ENCODE results near the gene CORIN. TPM values are rescaled to one million over a fixed set of nuclear protein-coding genes. Genes with fewer than 3 reads are reported as not detected.

CORIN gene
- polyA plus RNA-seq, 1 donor (not counting 4 experiments of a cell fraction or from before 2014, with no cell fraction given): 0.14 TPM

- Histone ChIP-seq H3K4me3 (ENCODE audit: control insufficient read depth in 2 of 3, extremely low read depth in 1 of 3, insufficient read depth in 2 of 3, low read depth in 1 of 3, low read length in 3 of 3) (no peak overlapping the region), H3K27ac (ENCODE audit: control insufficient read depth, insufficient read depth, low read length) (no peak overlapping the region), H2AFZ (ENCODE audit: control insufficient read depth, low read length) (no peak overlapping the region), H3K9ac (ENCODE audit: control insufficient read depth, extremely low read depth, insufficient read depth, low read length) (no peak overlapping the region), H3K27me3 (ENCODE audit: control insufficient read depth, extremely low read depth, insufficient read depth, low read length) (no peaks in the 10 kb centered on the region), H4K20me1 (ENCODE audit: control insufficient read depth, extremely low read depth, insufficient read depth, low read length) (no peaks in the 10 kb centered on the region), H3K79me2 (ENCODE audit: control insufficient read depth, insufficient read depth, low read length) (no peaks in the 10 kb centered on the region), H3K9me3 (ENCODE audit: control insufficient read depth, low read depth, low read length) (no peaks in the 10 kb centered on the region), H3K4me2 (ENCODE audit: control insufficient read depth, extremely low read depth, insufficient read depth, low read depth, low read length) (no peak overlapping the region), H3K9me1 (ENCODE audit: control insufficient read depth, extremely low read depth, insufficient read depth, low read length) (no peaks in the 10 kb centered on the region), H3K4me1 (ENCODE audit: control insufficient read depth, extremely low read depth, insufficient read depth, low read length) (no peaks in the 10 kb centered on the region), H3K36me3 (ENCODE audit: control insufficient read depth in 2 of 2, extremely low read depth in 1 of 2, insufficient read depth in 2 of 2, low read length in 2 of 2) (no peaks in the 10 kb centered on the region)
- FAIRE-seq: no peak
- dilution Hi-C loops (cut with MboI; ENCODE audit: extremely low pct_ligation_motif_present, low sequenced_read_pairs): no loop called here
- no peak for TF ChIP-seq EZH2 (IDR thresholded peaks at IDR 0.05; ENCODE audit: low read length)
- DNase-seq (ENCODE audit: low read depth, low spot score): no peak
These were observed 216.7 kb downstream of the CORIN start for GRCh38 chr4:47621181-47621580.

GRCh38 chr4:47619691-47620090, 218.2 kb downstream of the CORIN start:
- Histone ChIP-seq H3K9me3 (ENCODE audit: control insufficient read depth, low read depth, low read length) (no peaks in the 10 kb centered on the region), H3K4me1 (ENCODE audit: control insufficient read depth, extremely low read depth, insufficient read depth, low read length) (peaks cover 7% of the 10 kb centered on the region), H3K36me3 (ENCODE audit: control insufficient read depth in 2 of 2, extremely low read depth in 1 of 2, insufficient read depth in 2 of 2, low read length in 2 of 2) (no peaks in the 10 kb centered on the region), H3K27ac (ENCODE audit: control insufficient read depth, insufficient read depth, low read length) (no peak overlapping the region), H3K9ac (ENCODE audit: control insufficient read depth, extremely low read depth, insufficient read depth, low read length) (no peak overlapping the region), H4K20me1 (ENCODE audit: control insufficient read depth, extremely low read depth, insufficient read depth, low read length) (no peaks in the 10 kb centered on the region), H3K4me3 (ENCODE audit: control insufficient read depth in 2 of 3, extremely low read depth in 1 of 3, insufficient read depth in 2 of 3, low read depth in 1 of 3, low read length in 3 of 3) (no peak overlapping the region), H3K4me2 (ENCODE audit: control insufficient read depth, extremely low read depth, insufficient read depth, low read depth, low read length) (no peak overlapping the region), H2AFZ (ENCODE audit: control insufficient read depth, low read length) (no peak overlapping the region), H3K79me2 (ENCODE audit: control insufficient read depth, insufficient read depth, low read length) (no peaks in the 10 kb centered on the region), H3K9me1 (ENCODE audit: control insufficient read depth, extremely low read depth, insufficient read depth, low read length) (no peaks in the 10 kb centered on the region), H3K27me3 (ENCODE audit: control insufficient read depth, extremely low read depth, insufficient read depth, low read length) (no peaks in the 10 kb centered on the region)
- no peak for TF ChIP-seq CTCF (optimal IDR thresholded peaks at IDR 0.05 in 1 of 3, IDR thresholded peaks at IDR 0.05 in 1 of 3, conservative IDR thresholded peaks at IDR 0.05 in 1 of 3; ENCODE audit: extremely low read depth in 1 of 3, insufficient read depth in 2 of 3, low read length in 3 of 3)
- no peak for TF ChIP-seq EZH2 (IDR thresholded peaks at IDR 0.05; ENCODE audit: low read length)
- DNase-seq (ENCODE audit: low read depth, low spot score): no peak
- no peak for FAIRE-seq
- dilution Hi-C loops (cut with MboI; ENCODE audit: extremely low pct_ligation_motif_present, low sequenced_read_pairs): no loop called here

- no peak overlapping the region for H3K4me3 ChIP-seq (ENCODE audit: control insufficient read depth in 2 of 3, extremely low read depth in 1 of 3, insufficient read depth in 2 of 3, low read depth in 1 of 3, low read length in 3 of 3)
- no peaks in the 10 kb centered on the region for H4K20me1 ChIP-seq (ENCODE audit: control insufficient read depth, extremely low read depth, insufficient read depth, low read length)
- no peaks in the 10 kb centered on the region for H3K27me3 ChIP-seq (ENCODE audit: control insufficient read depth, extremely low read depth, insufficient read depth, low read length)
- no peak for FAIRE-seq
- dilution Hi-C loops (cut with MboI; ENCODE audit: extremely low pct_ligation_motif_present, low sequenced_read_pairs): no loop called here
- no peak for TF ChIP-seq EZH2 (IDR thresholded peaks at IDR 0.05; ENCODE audit: low read length)
- no peak for TF ChIP-seq CTCF (optimal IDR thresholded peaks at IDR 0.05 in 1 of 3, IDR thresholded peaks at IDR 0.05 in 1 of 3, conservative IDR thresholded peaks at IDR 0.05 in 1 of 3; ENCODE audit: extremely low read depth in 1 of 3, insufficient read depth in 2 of 3, low read length in 3 of 3)
- no peak overlapping the region for H3K9ac ChIP-seq (ENCODE audit: control insufficient read depth, extremely low read depth, insufficient read depth, low read length)
- no peak overlapping the region for H2AFZ ChIP-seq (ENCODE audit: control insufficient read depth, low read length)
- H3K4me1 ChIP-seq (ENCODE audit: control insufficient read depth, extremely low read depth, insufficient read depth, low read length): peaks cover 9% of the 10 kb centered on the region
- no peaks in the 10 kb centered on the region for H3K79me2 ChIP-seq (ENCODE audit: control insufficient read depth, insufficient read depth, low read length)
- DNase-seq (ENCODE audit: low read depth, low spot score): no peak
- H3K4me2 ChIP-seq (ENCODE audit: control insufficient read depth, extremely low read depth, insufficient read depth, low read depth, low read length): no peak overlapping the region
- no peaks in the 10 kb centered on the region for H3K9me1 ChIP-seq (ENCODE audit: control insufficient read depth, extremely low read depth, insufficient read depth, low read length)
- no peak overlapping the region for H3K27ac ChIP-seq (ENCODE audit: control insufficient read depth, insufficient read depth, low read length)
- H3K9me3 ChIP-seq (ENCODE audit: control insufficient read depth, low read depth, low read length): no peaks in the 10 kb centered on the region
- H3K36me3 ChIP-seq (ENCODE audit: control insufficient read depth in 2 of 2, extremely low read depth in 1 of 2, insufficient read depth in 2 of 2, low read length in 2 of 2): no peaks in the 10 kb centered on the region
These were observed 220.3 kb downstream of the CORIN start for GRCh38 chr4:47617607-47618006.

Data from keratinocyte (primary cell).